Prostate gland (tissue), 2 donors: Measurements from ENCODE around the gene EPOP. TPM values are rescaled to one million over a fixed set of nuclear protein-coding genes. Genes with fewer than 3 reads are reported as not detected.

Source experiments
- DNase-seq: peaks from one replicate; pipeline ENCODE4 v3.0.0-alpha.2; 2019; ENCODE audit warnings: low spot score
- H3K27ac ChIP-seq, 2 donors: fragments of 200-600 bp; sonication (generic); 2 replicates each; pipeline ENCODE4 v1.5.1; 2017 to 2019
- H3K27me3 ChIP-seq: fragments of 200-600 bp; sonication (generic); replicated peaks from 2 replicates; pipeline ENCODE4 v1.5.1; 2019; ENCODE audit not compliant: insufficient read depth
- H3K36me3 ChIP-seq, 2 donors: fragments of 200-600 bp; sonication (generic); 1 replicate in 1 of 2; 2 replicates in 1 of 2; pipeline versions ENCODE4 v1.5.1 to v1.8.1; 2017 to 2019
- H3K4me1 ChIP-seq: fragments of 200-600 bp; sonication (generic); replicated peaks from 2 replicates; pipeline ENCODE4 v1.5.1; 2019
- H3K4me3 ChIP-seq, 2 donors: fragments of 200-600 bp; sonication (generic); 2 replicates each; pipeline ENCODE4 v1.5.1; 2017 to 2019
- H3K9me3 ChIP-seq: fragments of 200-600 bp; sonication (generic); 2 replicates; pipeline ENCODE4 v1.5.1; 2017
- POLR2A ChIP-seq: fragments of 450-650 bp; IDR thresholded peaks from one replicate; pipeline ENCODE4 v1.6.1; 2016; ENCODE audit warnings: antibody characterized with exemption, mild to moderate bottlenecking
- POLR2AphosphoS5 ChIP-seq: sonication (generic); formaldehyde crosslinking; IDR thresholded peaks from one replicate; pipeline ENCODE4 v1.6.1; 2017; ENCODE audit warnings: antibody characterized with exemption
- WGBS: methylation state at CpG from one replicate; pipeline ENCODE4 v1.1.5; 2018; 5-methylcytosine and 5-hydroxymethylcytosine counted together
- intact Hi-C: fragments of 100-400 bp; cut with DNase I; formaldehyde crosslinking; loops from one replicate; pipeline ENCODE4 v1.14.2; 2022
- total RNA-seq, 2 donors: library from RNA; depleted of rRNA; stranded (reverse); fragments of >200 nt; gene quantifications; one replicate each; pipeline ENCODE4 v1.1.0, GENCODE V29; 2016
- TF ChIP-seq, protein P1 (sequence below), 4 experiments: fragments of 200-600 bp in 2 of 4; fragments of 450-650 bp in 2 of 4; sonication (generic) in 2 of 4; IDR thresholded peaks; 1 replicate in 3 of 4; 2 replicates in 1 of 4; pipeline ENCODE4 v1.5.1; 2016 to 2019; ENCODE audit warnings: antibody characterized with exemption in 4 of 4, mild to moderate bottlenecking in 2 of 4, moderate library complexity in 2 of 4

EPOP gene
- total RNA-seq, 2 donors from 2014 or later = 4.1 to 11.0 TPM

DNA sequence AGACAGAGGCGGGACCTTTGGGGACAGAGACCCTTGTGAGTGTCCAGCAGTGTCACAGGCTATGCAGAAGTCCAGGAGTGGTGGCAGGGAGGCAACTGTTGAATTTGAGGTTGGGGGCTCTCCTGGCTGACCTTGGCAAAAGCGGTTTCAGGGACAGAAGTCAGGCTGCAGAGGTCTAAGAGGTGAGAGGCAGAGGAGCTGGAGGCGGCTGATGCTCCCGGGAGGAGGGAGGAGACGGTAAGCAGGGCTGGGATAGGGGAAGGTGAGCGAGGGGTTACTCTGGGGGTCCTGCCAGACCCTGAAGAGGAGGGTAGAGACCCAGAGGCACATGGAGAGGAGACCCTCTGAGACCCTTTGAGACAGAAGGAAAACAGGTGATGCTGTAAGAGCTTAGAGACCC lies 5.2 kb downstream of the EPOP start:
- no peaks in the 10 kb centered on the region for H3K9me3 ChIP-seq
- no peaks in the 10 kb centered on the region for H3K36me3 ChIP-seq
- no peaks in the 10 kb centered on the region for H3K27me3 ChIP-seq
- no peak overlapping the region for H3K4me3 ChIP-seq
- no peak for TF ChIP-seq POLR2A
- TF ChIP-seq POLR2AphosphoS5 = no peak
- TF ChIP-seq, protein P1, sequence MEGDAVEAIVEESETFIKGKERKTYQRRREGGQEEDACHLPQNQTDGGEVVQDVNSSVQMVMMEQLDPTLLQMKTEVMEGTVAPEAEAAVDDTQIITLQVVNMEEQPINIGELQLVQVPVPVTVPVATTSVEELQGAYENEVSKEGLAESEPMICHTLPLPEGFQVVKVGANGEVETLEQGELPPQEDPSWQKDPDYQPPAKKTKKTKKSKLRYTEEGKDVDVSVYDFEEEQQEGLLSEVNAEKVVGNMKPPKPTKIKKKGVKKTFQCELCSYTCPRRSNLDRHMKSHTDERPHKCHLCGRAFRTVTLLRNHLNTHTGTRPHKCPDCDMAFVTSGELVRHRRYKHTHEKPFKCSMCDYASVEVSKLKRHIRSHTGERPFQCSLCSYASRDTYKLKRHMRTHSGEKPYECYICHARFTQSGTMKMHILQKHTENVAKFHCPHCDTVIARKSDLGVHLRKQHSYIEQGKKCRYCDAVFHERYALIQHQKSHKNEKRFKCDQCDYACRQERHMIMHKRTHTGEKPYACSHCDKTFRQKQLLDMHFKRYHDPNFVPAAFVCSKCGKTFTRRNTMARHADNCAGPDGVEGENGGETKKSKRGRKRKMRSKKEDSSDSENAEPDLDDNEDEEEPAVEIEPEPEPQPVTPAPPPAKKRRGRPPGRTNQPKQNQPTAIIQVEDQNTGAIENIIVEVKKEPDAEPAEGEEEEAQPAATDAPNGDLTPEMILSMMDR (IDR thresholded peaks at IDR 0.05) = no peak
- 30% methylated on average over 6 of the region's 6 CpGs for WGBS
- intact Hi-C loops = loop anchor here (2.0 to 10.0 kb wide), 3 partner anchors 111 to 225 kb away; no protein-coding TSS in a partner anchor
- DNase-seq = no peak
- H3K27ac ChIP-seq = no peak overlapping the region
- peaks cover 3% of the 10 kb centered on the region for H3K4me1 ChIP-seq

DNA sequence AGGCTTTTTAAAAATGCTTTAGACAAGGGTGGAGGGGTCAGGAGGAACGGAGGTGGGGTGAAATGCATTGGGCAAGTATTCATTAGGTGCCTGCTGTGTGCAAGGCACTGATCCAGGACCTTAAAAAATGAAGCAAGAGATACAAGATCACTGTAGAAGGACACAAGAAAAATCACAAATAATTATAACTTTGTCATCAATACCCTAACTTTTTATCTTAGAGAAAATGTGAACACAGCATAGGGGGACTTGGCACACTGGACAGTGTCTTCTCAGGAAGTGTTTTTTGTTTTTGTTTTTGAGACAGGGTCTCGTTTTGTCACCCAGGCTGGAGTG lies 7.0 kb downstream of the EPOP start:
- Histone ChIP-seq H3K4me1 (no peaks in the 10 kb centered on the region), H3K27me3 (no peaks in the 10 kb centered on the region), H3K9me3 (no peaks in the 10 kb centered on the region), H3K27ac (no peak overlapping the region), H3K4me3 (no peak overlapping the region), H3K36me3 (no peaks in the 10 kb centered on the region)
- TF ChIP-seq, protein P1 (IDR thresholded peaks at IDR 0.05) = no peak
- TF ChIP-seq POLR2A (no peak), POLR2AphosphoS5 (no peak)
- no peak for DNase-seq
- intact Hi-C loops = loop anchor here (2.0 to 10.0 kb wide), 3 partner anchors 109 to 223 kb away; no protein-coding TSS in a partner anchor
- WGBS = 40% methylated on average over 2 of the region's 2 CpGs

DNA sequence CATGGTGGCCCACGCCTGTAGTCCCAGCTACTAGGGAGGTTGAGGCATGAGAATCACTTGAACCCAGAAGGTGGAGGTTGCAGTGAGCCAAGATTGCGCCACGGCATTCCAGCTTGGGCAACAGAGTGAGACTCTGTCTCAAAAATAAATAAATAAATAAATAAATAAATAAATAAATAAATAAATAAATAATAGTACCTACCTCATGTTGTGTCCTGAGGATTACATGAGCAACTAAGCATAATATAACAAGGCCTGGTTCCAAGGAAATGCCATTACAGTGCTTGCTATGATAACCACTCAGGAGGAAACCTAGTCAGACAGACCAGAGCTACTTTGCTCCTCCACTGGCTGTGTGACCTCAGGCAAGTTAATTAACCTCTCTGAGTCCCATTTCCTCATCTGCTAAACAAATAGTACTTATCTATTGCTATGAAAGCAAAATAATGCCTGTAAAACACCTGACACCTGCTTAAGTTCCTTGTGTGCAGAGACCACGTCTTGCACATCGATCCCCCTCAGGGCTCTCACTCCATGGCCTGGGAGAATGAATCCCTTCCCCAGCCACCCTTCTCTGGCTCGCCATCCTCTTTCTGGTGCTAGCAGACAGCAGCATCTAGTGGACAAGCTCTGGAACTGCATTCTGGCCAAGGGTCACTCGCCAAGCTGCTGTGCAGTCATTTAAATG lies 7.5 kb downstream of the EPOP start:
- H3K27ac ChIP-seq = no peak overlapping the region
- intact Hi-C loops = loop anchor here (5.0 to 10.0 kb wide), 2 partner anchors 175 to 222 kb away; no protein-coding TSS in a partner anchor
- H3K27me3 ChIP-seq = no peaks in the 10 kb centered on the region
- TF ChIP-seq, protein P1 (IDR thresholded peaks at IDR 0.05) = peak; percentile 73 to 95 (median 89)
- TF ChIP-seq POLR2A = no peak
- peak; percentile 21 for TF ChIP-seq POLR2AphosphoS5
- no peaks in the 10 kb centered on the region for H3K9me3 ChIP-seq
- no peaks in the 10 kb centered on the region for H3K4me1 ChIP-seq
- no peaks in the 10 kb centered on the region for H3K36me3 ChIP-seq
- DNase-seq = peak; percentile 41
- 35% methylated on average over 7 of the region's 7 CpGs for WGBS
- H3K4me3 ChIP-seq = no peak overlapping the region

DNA sequence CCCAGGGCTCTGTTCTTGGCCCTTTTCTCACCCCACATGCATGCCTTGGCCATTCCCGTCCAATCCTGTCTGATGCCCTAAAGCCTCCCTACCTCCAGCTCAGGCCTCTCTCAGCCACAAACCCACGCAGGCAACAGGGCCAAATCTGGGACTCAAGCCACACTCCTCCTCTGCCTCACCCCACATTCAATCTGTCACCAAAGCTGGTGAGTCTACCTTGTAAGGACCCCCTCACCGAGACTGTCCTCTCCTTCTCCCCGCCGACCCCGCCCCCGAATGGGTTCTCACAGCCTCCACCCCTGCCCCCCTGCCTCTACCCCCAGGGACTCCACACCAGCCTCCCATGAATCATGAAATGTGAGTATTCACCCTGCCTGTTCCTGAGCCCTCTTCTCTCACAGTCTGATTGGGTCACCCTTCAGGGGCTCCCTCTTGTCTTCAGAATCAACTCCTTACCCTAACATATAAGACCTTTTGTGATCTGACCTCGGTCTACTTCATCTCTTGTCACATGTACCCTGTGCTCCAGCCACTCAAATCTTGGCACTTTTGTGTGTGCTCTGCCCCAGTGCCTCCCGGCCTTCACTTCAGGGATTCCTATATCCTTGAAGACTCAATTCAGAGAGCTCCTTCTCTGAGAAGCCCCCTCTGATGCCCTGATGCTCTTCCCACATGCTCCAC lies 10.7 kb downstream of the EPOP start:
- Histone ChIP-seq H3K27ac (no peak overlapping the region), H3K27me3 (no peaks in the 10 kb centered on the region), H3K9me3 (no peaks in the 10 kb centered on the region), H3K36me3 (no peaks in the 10 kb centered on the region), H3K4me1 (no peaks in the 10 kb centered on the region), H3K4me3 (no peak overlapping the region)
- intact Hi-C loops = loop anchor here (10.0 kb wide), 1 partner anchor 219 kb away; no protein-coding TSS in a partner anchor
- TF ChIP-seq POLR2AphosphoS5 (no peak), POLR2A (no peak)
- TF ChIP-seq, protein P1 (IDR thresholded peaks at IDR 0.05) = no peak
- 82% methylated on average over 9 of the region's 9 CpGs for WGBS
- DNase-seq = no peak
